ENCODE data around the gene SEZ6.

DNA sequence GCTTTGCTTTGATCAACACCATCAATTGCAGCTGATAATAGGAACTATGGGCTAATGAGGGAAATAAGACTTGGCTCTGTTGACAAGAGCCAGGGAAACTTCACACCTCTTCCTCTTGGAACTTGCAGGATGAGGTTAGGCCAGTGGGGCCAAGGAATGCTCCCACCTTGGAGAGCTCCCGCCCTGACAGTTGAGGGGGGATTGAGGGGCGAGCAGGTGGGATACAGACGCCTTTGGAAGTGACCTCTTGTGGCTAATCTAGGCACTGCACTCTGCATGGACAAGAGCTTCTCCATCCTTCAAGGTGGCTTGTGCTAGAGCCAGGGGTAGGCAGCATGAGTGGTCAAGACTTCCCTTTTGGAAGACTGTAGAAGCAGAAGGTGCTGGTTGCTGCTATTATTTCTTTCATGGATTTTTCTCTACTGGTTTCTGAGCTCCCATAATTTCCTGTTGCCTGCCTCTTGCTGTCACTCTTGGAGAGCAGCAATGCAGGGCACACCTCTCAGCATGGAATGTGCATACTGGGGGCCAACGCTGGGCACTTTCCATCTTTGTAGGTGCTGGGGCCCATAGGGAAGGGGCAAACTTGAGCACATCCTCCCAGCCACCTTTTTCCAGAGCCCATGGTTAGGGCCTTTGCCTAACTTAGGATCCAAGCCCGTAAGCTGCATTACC is 52.3 kb downstream of the SEZ6 start:
- TF ChIP-seq, protein P1, sequence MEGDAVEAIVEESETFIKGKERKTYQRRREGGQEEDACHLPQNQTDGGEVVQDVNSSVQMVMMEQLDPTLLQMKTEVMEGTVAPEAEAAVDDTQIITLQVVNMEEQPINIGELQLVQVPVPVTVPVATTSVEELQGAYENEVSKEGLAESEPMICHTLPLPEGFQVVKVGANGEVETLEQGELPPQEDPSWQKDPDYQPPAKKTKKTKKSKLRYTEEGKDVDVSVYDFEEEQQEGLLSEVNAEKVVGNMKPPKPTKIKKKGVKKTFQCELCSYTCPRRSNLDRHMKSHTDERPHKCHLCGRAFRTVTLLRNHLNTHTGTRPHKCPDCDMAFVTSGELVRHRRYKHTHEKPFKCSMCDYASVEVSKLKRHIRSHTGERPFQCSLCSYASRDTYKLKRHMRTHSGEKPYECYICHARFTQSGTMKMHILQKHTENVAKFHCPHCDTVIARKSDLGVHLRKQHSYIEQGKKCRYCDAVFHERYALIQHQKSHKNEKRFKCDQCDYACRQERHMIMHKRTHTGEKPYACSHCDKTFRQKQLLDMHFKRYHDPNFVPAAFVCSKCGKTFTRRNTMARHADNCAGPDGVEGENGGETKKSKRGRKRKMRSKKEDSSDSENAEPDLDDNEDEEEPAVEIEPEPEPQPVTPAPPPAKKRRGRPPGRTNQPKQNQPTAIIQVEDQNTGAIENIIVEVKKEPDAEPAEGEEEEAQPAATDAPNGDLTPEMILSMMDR (IDR thresholded peaks at IDR 0.05) = peak in 3 of 4 experiments; percentile 69 to 82 (median 73)
- no peak for TF ChIP-seq EP300 (IDR thresholded peaks at IDR 0.05)
- no peak for TF ChIP-seq POLR2AphosphoS5 (IDR thresholded peaks at IDR 0.05)
